Left ventricle myocardium inferior (tissue), 1 donor: ENCODE results near the gene KCNMB2. TPM values are rescaled to one million over a fixed set of nuclear protein-coding genes. Genes with fewer than 3 reads are reported as not detected.

ENCODE experiments used
- DNase-seq: peaks from one replicate; pipeline ENCODE4 v3.0.0-alpha.2; 2020
- H3K27ac ChIP-seq: fragments of 200-600 bp; replicated peaks from 2 replicates; pipeline ENCODE4 v1.8.0; 2021
- H3K27me3 ChIP-seq: fragments of 200-600 bp; 2 replicates; pipeline ENCODE4 v1.8.0; 2021; ENCODE audit warnings: low read depth
- H3K36me3 ChIP-seq: fragments of 200-600 bp; 2 replicates; pipeline ENCODE4 v1.8.0; 2021
- H3K4me1 ChIP-seq: fragments of 200-600 bp; 2 replicates; pipeline ENCODE4 v1.8.0; 2021
- H3K4me3 ChIP-seq: fragments of 200-600 bp; 2 replicates; pipeline ENCODE4 v1.8.0; 2021; ENCODE audit warnings: mild to moderate bottlenecking, moderate library complexity
- H3K9me3 ChIP-seq: fragments of 200-600 bp; replicated peaks from 2 replicates; pipeline ENCODE4 v1.8.0; 2021
- intact Hi-C: fragments of 100-400 bp; cut with micrococcal nuclease; formaldehyde crosslinking; loops from one replicate; pipeline ENCODE4 v1.11.0; 2022
- total RNA-seq: library from RNA; stranded (reverse); fragmentation: NEBNext Ultra II Directional; extraction: Animal tissue kit (Norgen Biotek cat#: 25700); gene quantifications from one replicate; pipeline ENCODE4 v1.2.1, GENCODE V29; 2021
- TF ChIP-seq, protein P1 (sequence below): fragments of 200-600 bp; IDR thresholded peaks from 2 replicates; pipeline ENCODE4 v1.8.0; 2021; ENCODE audit warnings: antibody characterized with exemption, mild to moderate bottlenecking, borderline replicate concordance
- donor health status: DM: no; HTN: yes; CAD: no; lungs with severe emphysema.

KCNMB2 gene
- total RNA-seq, 1 donor from 2014 or later = 2.1 TPM

DNA sequence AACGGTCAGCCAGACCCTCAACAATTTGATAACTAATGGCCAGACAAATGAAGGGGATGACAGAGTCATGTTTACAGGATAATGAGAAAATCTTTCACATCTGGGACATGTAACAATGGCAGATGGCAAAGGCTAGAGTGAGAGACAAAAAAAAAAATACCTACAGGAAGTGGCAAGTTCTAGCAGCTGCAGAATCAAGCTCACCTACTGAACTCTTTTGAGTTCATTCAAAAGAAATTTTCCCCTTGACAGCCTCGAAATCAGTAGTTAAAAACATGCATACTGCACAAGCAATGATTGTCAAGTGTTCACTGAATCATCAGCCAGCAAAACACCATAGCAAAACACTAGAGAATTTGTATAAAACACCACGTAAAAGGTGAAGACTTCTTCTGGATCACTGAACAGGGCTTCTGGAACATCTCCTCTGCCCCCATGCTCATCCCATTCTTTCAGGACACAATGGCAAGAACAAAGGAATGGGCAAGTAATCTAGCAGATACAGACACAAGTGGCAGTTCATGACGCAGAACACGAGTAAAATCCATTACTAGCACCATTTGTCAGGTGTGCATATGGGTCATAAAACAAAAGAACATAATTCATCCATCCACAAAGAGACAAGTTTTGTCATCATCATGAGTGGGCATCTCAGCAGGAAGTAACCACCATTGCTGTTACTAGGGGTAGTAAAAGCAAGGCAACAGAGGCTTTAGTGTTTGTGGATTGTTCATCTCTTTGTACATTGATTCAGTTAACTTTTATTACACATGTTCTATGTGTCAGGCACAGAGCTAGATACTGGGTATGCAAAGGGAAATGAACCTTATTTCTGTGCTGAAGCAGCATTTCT, 13.8 kb upstream of the KCNMB2 start:
- Histone ChIP-seq H3K4me1 (peaks cover 20% of the 10 kb centered on the region), H3K9me3 (no peaks in the 10 kb centered on the region), H3K4me3 (no peak overlapping the region), H3K36me3 (no peaks in the 10 kb centered on the region), H3K27ac (no peak overlapping the region), H3K27me3 (no peaks in the 10 kb centered on the region)
- TF ChIP-seq, protein P1, sequence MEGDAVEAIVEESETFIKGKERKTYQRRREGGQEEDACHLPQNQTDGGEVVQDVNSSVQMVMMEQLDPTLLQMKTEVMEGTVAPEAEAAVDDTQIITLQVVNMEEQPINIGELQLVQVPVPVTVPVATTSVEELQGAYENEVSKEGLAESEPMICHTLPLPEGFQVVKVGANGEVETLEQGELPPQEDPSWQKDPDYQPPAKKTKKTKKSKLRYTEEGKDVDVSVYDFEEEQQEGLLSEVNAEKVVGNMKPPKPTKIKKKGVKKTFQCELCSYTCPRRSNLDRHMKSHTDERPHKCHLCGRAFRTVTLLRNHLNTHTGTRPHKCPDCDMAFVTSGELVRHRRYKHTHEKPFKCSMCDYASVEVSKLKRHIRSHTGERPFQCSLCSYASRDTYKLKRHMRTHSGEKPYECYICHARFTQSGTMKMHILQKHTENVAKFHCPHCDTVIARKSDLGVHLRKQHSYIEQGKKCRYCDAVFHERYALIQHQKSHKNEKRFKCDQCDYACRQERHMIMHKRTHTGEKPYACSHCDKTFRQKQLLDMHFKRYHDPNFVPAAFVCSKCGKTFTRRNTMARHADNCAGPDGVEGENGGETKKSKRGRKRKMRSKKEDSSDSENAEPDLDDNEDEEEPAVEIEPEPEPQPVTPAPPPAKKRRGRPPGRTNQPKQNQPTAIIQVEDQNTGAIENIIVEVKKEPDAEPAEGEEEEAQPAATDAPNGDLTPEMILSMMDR = no peak
- no peak for DNase-seq
- intact Hi-C loops = no loop called here

DNA sequence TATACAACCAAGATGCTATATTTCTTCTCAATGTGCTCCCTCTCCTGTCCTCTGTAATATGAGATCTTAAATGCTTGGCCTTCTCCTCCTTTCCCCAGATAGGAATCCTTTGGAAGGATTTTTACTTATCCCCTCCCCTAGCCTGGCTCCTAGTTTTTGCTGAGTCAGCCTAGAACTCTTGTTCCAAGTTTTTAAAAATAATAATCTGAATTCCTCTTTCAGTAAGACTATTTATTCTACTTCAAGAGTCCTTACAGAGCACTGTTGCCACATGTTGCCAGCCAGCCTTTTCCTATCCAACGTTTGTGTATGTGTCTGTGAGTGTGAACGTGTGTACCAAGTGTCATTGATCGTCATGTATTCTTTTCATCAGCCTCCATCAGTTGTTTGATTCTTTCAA, 11.0 kb upstream of the KCNMB2 start:
- no peaks in the 10 kb centered on the region for H3K9me3 ChIP-seq
- H3K4me1 ChIP-seq = peaks cover 4% of the 10 kb centered on the region
- TF ChIP-seq, protein P1 = no peak
- DNase-seq = no peak
- no peak overlapping the region for H3K27ac ChIP-seq
- no peaks in the 10 kb centered on the region for H3K36me3 ChIP-seq
- no peaks in the 10 kb centered on the region for H3K27me3 ChIP-seq
- H3K4me3 ChIP-seq = no peak overlapping the region
- intact Hi-C loops = no loop called here

DNA sequence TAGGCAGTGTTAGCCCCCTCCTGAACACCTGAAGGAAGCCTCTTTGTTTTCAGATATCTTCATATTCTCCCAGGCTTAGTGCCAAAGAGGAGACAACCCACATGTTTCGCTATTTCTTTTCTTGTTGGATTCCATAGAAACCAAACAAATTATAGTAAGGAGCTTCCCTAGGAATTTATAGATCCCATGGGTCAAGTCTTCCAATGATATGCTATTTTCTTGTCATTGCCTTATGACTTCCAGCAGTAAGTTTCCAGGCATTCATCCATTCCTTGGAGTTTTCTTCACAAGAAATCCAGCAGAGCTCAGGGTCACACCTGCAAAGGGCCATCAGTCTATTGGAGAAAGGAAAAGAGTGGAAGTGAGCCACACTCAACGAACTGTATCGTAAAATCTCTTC, 9.9 kb upstream of the KCNMB2 start:
- TF ChIP-seq, protein P1 = no peak
- intact Hi-C loops = no loop called here
- no peaks in the 10 kb centered on the region for H3K9me3 ChIP-seq
- H3K27ac ChIP-seq = no peak overlapping the region
- no peaks in the 10 kb centered on the region for H3K36me3 ChIP-seq
- no peak overlapping the region for H3K4me3 ChIP-seq
- DNase-seq = no peak
- no peaks in the 10 kb centered on the region for H3K27me3 ChIP-seq
- H3K4me1 ChIP-seq = no peaks in the 10 kb centered on the region

DNA sequence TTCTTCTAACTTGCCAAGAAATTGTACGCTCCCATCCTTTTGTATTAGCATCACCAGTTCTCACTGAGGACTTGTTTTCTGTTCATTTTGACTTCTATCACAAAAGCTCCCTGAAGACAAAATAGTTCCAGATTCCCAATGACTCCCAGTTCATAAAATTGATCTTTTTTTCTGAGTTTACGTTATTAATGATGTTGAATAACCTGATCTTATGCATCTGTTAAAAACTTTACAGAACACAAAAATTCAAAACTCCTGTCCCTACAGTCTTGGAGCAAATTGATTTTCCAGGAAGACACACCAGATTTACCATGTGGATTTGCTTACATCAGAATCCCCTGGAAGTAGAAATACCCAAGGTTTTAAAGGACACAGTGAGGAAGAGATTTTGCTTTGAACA, 8.3 kb upstream of the KCNMB2 start:
- intact Hi-C loops = no loop called here

DNA sequence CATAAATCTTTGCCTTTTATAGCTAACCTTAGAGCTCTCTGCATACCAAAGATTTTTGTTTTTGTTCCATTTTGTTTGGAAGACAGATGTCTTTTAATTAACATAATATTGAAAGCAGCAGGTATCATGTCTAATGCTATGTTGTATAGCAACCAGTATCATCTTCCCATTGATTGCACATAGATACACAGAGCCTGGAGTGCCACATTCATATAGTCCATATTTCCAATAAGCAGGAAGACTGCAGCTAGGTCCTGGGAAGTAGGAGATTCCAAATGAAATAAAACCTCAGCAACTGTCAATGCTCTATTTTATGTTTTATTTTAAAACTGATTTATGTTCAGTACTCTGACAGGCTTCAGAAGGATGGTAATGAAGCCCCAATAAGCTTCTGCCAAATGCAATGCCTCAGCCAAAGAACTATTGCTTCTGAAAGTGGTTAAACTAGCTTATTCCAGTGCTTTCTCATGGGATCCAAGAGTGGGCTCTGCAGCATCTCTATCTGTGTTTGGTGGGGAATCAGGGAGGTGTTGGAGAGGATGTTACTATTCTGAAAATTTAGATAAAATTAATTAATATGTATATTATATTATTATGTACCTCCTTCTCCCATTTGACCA, 6.5 kb upstream of the KCNMB2 start:
- intact Hi-C loops = no loop called here
- H3K9me3 ChIP-seq = no peaks in the 10 kb centered on the region
- H3K36me3 ChIP-seq = no peaks in the 10 kb centered on the region
- TF ChIP-seq, protein P1 = no peak
- no peaks in the 10 kb centered on the region for H3K4me1 ChIP-seq
- H3K27me3 ChIP-seq = no peaks in the 10 kb centered on the region
- no peak overlapping the region for H3K27ac ChIP-seq
- no peak for DNase-seq
- H3K4me3 ChIP-seq = no peak overlapping the region

More for the DNA sequence above, 8.3 kb upstream of the KCNMB2 start:
- no peak overlapping the region for H3K4me3 ChIP-seq
- no peak for DNase-seq
- TF ChIP-seq, protein P1 = no peak
- H3K9me3 ChIP-seq = no peaks in the 10 kb centered on the region
- no peaks in the 10 kb centered on the region for H3K4me1 ChIP-seq
- no peaks in the 10 kb centered on the region for H3K27me3 ChIP-seq
- H3K36me3 ChIP-seq = no peaks in the 10 kb centered on the region
- no peak overlapping the region for H3K27ac ChIP-seq
